ENCODE measurements around the gene GLRB. TPM values are rescaled to one million over a fixed set of nuclear protein-coding genes. Genes with fewer than 3 reads are reported as not detected.

GLRB gene
- not detected in 2 replicates for total RNA-seq (2013; cell fraction: nucleolus; rRNA removed)
- not detected in 2 replicates for total RNA-seq (2014; rRNA removed)
- total RNA-seq (2014; rRNA removed; fragmentation: Illumina TruSeq; extraction: Trizol): not detected in 2 replicates
- not detected in 2 replicates for total RNA-seq (2021)
- not detected for polyA plus RNA-seq (2011; ENCODE audit: low read depth)
- not detected in 2 replicates for polyA plus RNA-seq (2011; rRNA removed)
- polyA plus RNA-seq (2011; cell fraction: cytosol; rRNA removed): not detected in 2 replicates
- polyA plus RNA-seq (2011; cell fraction: nucleus; rRNA removed): not detected in 2 replicates
- not detected in 2 replicates for polyA plus RNA-seq (2012)
- polyA plus RNA-seq (2014; fragmentation: Illumina TruSeq; extraction: Trizol): not detected in 2 replicates
- polyA plus RNA-seq (2014; fragmentation: Nextera tagmentation; extraction: Ambion mirVana): under 1 TPM in 1 of 2 experiments, not detected in 1; 0.04 TPM
- not detected in 2 replicates for polyA plus RNA-seq (2014; rRNA removed)
- polyA plus RNA-seq (2016; fragmentation: Nextera tagmentation; extraction: Ambion mirVana): not detected
- not detected in 2 replicates for polyA minus RNA-seq (2011; rRNA and poly(A)+ RNA removed)
- polyA minus RNA-seq (2011; cell fraction: cytosol; rRNA and poly(A)+ RNA removed): not detected in 2 replicates
- not detected in 2 replicates for polyA minus RNA-seq (2011; cell fraction: nucleus; rRNA and poly(A)+ RNA removed)
- percentile 2 among the genes with signal in this experiment for Bru-seq, nascent RNA
- percentile 2 among the genes with signal in this experiment for BruChase-seq, experiment 1, labeled RNA remaining after a 6-hour chase
- percentile 3 among the genes with signal in this experiment for BruChase-seq, experiment 2, labeled RNA remaining after a 2-hour chase
- long read RNA-seq, experiment 1: 0 reads
- long read RNA-seq, experiment 2: 0 reads

GRCh38 chr4:157075811-157076577 lies at the start of gene GLRB:
Gene GLRB, plus strand, starts transcription at chr4:157076150. Its CDS starts 1,875 bp downstream, at chr4:157078025.
- Histone ChIP-seq H3K9me3 (replicated peaks; ENCODE audit: control insufficient read depth, insufficient read depth, low read length) (no peaks in the 10 kb centered on the region), H3K9ac (ENCODE audit: control insufficient read depth, insufficient read depth, low read length) (no peak within 1 kb of the TSS), H3K79me2 (ENCODE audit: control insufficient read depth, insufficient read depth, low read length) (no peaks in the 10 kb centered on the region), H3K4me2 (ENCODE audit: control insufficient read depth, insufficient read depth) (no peak within 1 kb of the TSS), H3K27me3 (replicated peaks in 1 of 2; ENCODE audit: control insufficient read depth in 2 of 2, insufficient read depth in 2 of 2, low read length in 1 of 2) (peaks cover 0 to 2% of the 10 kb centered on the region in 2 experiments; a peak in 2 of 4 replicates), H4K20me1 (ENCODE audit: control insufficient read depth, insufficient read depth) (no peaks in the 10 kb centered on the region), H3K27ac (ENCODE audit: control insufficient read depth, insufficient read depth) (no peak within 1 kb of the TSS), H3K36me3 (ENCODE audit: control insufficient read depth in 2 of 2, insufficient read depth in 2 of 2, low read length in 1 of 2) (no peaks in the 10 kb centered on the region), H2AFZ (ENCODE audit: control insufficient read depth, low read depth, low read length) (no peak within 1 kb of the TSS), H3K4me1 (ENCODE audit: control insufficient read depth, insufficient read depth, low read length) (no peaks in the 10 kb centered on the region), H3K4me3 (no peak within 1 kb of the TSS)
- no TSS peak for BruUV-seq (replicated peaks)
- ChIA-PET SMC1A (ENCODE audit: uncharacterized antibody, unreplicated experiment) (no interaction called here), CTCF (no interaction called here), POLR2A (no interaction called here), RAD21 (ENCODE audit: unreplicated experiment) (no interaction called here)
- FAIRE-seq (no peak), DNase-seq (ENCODE audit: low read depth, low spot score) (no peak), ATAC-seq (no peak)
- intact Hi-C loops (cut with micrococcal nuclease; ENCODE audit: unreplicated experiment): no loop called here
- 55% methylated on average over 70 of the region's 84 CpGs for WGBS (ENCODE audit: insufficient coverage, insufficient replicate concordance, low lambda C conversion rate, missing lambda C conversion rate)
- in situ Hi-C loops (cut with MboI): no loop called here
- no peak for TF ChIP-seq MEF2A (IDR thresholded peaks at IDR 0.05; ENCODE audit: insufficient read depth, low read depth, low read length)
- TF ChIP-seq TAF1 (IDR thresholded peaks at IDR 0.05; ENCODE audit: borderline replicate concordance, low read depth, low read length): no peak
- no peak for TF ChIP-seq ZBED1 (IDR thresholded peaks at IDR 0.05; ENCODE audit: borderline replicate concordance)
- no peak for TF ChIP-seq CBX3 (IDR thresholded peaks at IDR 0.05; ENCODE audit: borderline replicate concordance, low read depth)
- no peak for TF ChIP-seq ZNF24 (IDR thresholded peaks at IDR 0.05)
- no peak for TF ChIP-seq MTA3 (IDR thresholded peaks at IDR 0.05; ENCODE audit: borderline replicate concordance, low read length)
- no peak for TF ChIP-seq RCOR1 (conservative IDR thresholded peaks at IDR 0.05; ENCODE audit: low read depth, low read length)
- TF ChIP-seq ETV6 (conservative IDR thresholded peaks at IDR 0.05 in 1 of 2, IDR thresholded peaks at IDR 0.05 in 1 of 2; ENCODE audit: borderline replicate concordance in 1 of 2, low read depth in 1 of 2): no peak
- no peak for TF ChIP-seq IKZF2 (IDR thresholded peaks at IDR 0.05)
- TF ChIP-seq HDAC6 (IDR thresholded peaks at IDR 0.05; ENCODE audit: unreplicated experiment): no peak

Measured in GM12878 (cell line).